Liver (tissue), 9 donors: Measurements from ENCODE around the gene PIPOX. TPM values are rescaled to one million over a fixed set of nuclear protein-coding genes. Genes with fewer than 3 reads are reported as not detected.

Experiments used
- DNase-seq: peaks from one replicate; pipeline ENCODE4 v3.0.0-alpha.2; 2017; ENCODE audit warnings: low spot score
- H3K27ac ChIP-seq, 2 donors: one replicate each; pipeline ENCODE4 v1.7.0; 2013; ENCODE audit warnings: inconsistent platforms in 2 of 2, low read length in 2 of 2, control low read depth in 1 of 2, low read depth in 1 of 2, mild to moderate bottlenecking in 1 of 2
- H3K27me3 ChIP-seq, 4 donors: one replicate each; pipeline versions ENCODE4 v1.6.1 to v1.7.0; 2013; ENCODE audit warnings: low read length in 3 of 4, inconsistent platforms in 1 of 4, mild to moderate bottlenecking in 1 of 4, moderate library complexity in 1 of 4; ENCODE audit not compliant: control insufficient read depth in 4 of 4, insufficient read depth in 4 of 4
- H3K36me3 ChIP-seq, 4 donors: one replicate each; pipeline versions ENCODE4 v1.6.1 to v1.7.0; 2013; ENCODE audit warnings: low read length in 3 of 4, mild to moderate bottlenecking in 3 of 4, low read depth in 1 of 4, moderate library complexity in 1 of 4; ENCODE audit not compliant: control insufficient read depth in 4 of 4, insufficient read depth in 3 of 4
- H3K4me1 ChIP-seq, 4 donors: one replicate each; pipeline versions ENCODE4 v1.6.1 to v1.7.0; 2013; ENCODE audit warnings: low read length in 3 of 4, mild to moderate bottlenecking in 3 of 4, moderate library complexity in 1 of 4; ENCODE audit not compliant: control insufficient read depth in 4 of 4, insufficient read depth in 4 of 4
- H3K4me3 ChIP-seq, 3 donors: one replicate each; pipeline versions ENCODE4 v1.6.1 to v1.7.0; 2013; ENCODE audit warnings: low read length in 3 of 3, control low read depth in 1 of 3, low read depth in 1 of 3, mild to moderate bottlenecking in 1 of 3
- H3K9ac ChIP-seq, 2 donors: one replicate each; pipeline ENCODE4 v1.7.0; 2013; ENCODE audit warnings: low read length in 2 of 2, mild to moderate bottlenecking in 2 of 2, moderate library complexity in 2 of 2, control low read depth in 1 of 2, low read depth in 1 of 2
- H3K9me3 ChIP-seq, 4 donors: one replicate each; pipeline versions ENCODE4 v1.6.1 to v1.7.0; 2013; ENCODE audit warnings: low read length in 3 of 4; ENCODE audit not compliant: control insufficient read depth in 4 of 4
- EGR1 ChIP-seq, 2 donors: IDR thresholded peaks; 2 replicates each; pipeline ENCODE4 v1.6.1; 2016 to 2018; ENCODE audit warnings: antibody characterized with exemption in 2 of 2, low read depth in 2 of 2
- FOXA1 ChIP-seq: IDR thresholded peaks from 2 replicates; pipeline ENCODE4 v1.6.1; 2016; ENCODE audit warnings: antibody characterized with exemption
- FOXA2 ChIP-seq: IDR thresholded peaks from 2 replicates; pipeline ENCODE4 v1.6.1; 2016; ENCODE audit warnings: antibody characterized with exemption
- GABPA ChIP-seq, 2 donors: IDR thresholded peaks in 1 of 2; conservative IDR thresholded peaks in 1 of 2; 2 replicates each; pipeline ENCODE4 v1.6.1; 2016; ENCODE audit warnings: antibody characterized with exemption in 2 of 2, mild to moderate bottlenecking in 1 of 2, moderate library complexity in 1 of 2
- HNF4A ChIP-seq, 2 donors: conservative IDR thresholded peaks; 2 replicates each; pipeline ENCODE4 v1.6.1; 2016; ENCODE audit warnings: antibody characterized with exemption in 2 of 2, mild to moderate bottlenecking in 2 of 2
- HNF4G ChIP-seq: IDR thresholded peaks from 2 replicates; pipeline ENCODE4 v1.6.1; 2016; ENCODE audit warnings: antibody characterized with exemption
- JUND ChIP-seq, 2 donors: IDR thresholded peaks; 2 replicates each; pipeline ENCODE4 v1.6.1; 2016; ENCODE audit warnings: antibody characterized with exemption in 2 of 2
- NR2F2 ChIP-seq: IDR thresholded peaks from 2 replicates; pipeline ENCODE4 v1.6.1; 2016; ENCODE audit warnings: antibody characterized with exemption
- RAD21 ChIP-seq, 2 donors: IDR thresholded peaks; 2 replicates each; pipeline ENCODE4 v1.6.1; 2016; ENCODE audit warnings: antibody characterized with exemption in 2 of 2, mild to moderate bottlenecking in 2 of 2
- RXRA ChIP-seq, 2 donors: IDR thresholded peaks; 2 replicates each; pipeline ENCODE4 v1.6.1; 2017 to 2018; ENCODE audit warnings: antibody characterized with exemption in 2 of 2, mild to moderate bottlenecking in 1 of 2
- SP1 ChIP-seq: IDR thresholded peaks from 2 replicates; pipeline ENCODE4 v1.6.1; 2018; ENCODE audit warnings: antibody characterized with exemption, mild to moderate bottlenecking
- TAF1 ChIP-seq: conservative IDR thresholded peaks from 2 replicates; pipeline ENCODE4 v1.6.1; 2016; ENCODE audit warnings: antibody characterized with exemption, mild to moderate bottlenecking
- YY1 ChIP-seq: IDR thresholded peaks from 2 replicates; pipeline ENCODE4 v1.6.1; 2016; ENCODE audit warnings: antibody characterized with exemption, mild to moderate bottlenecking
- WGBS: extraction: QIAGEN DNeasy Blood & Tissue Kit; methylation state at CpG from one replicate; pipeline ENCODE4 v1.1.7; 2013; 5-methylcytosine and 5-hydroxymethylcytosine counted together
- polyA plus RNA-seq, 2 donors: library from polyadenylated mRNA; stranded (reverse) in 1 of 2; unstranded in 1 of 2; fragments of 200-250 nt in 1 of 2; fragments of >200 nt in 1 of 2; fragmentation: Nextera tagmentation in 1 of 2; extraction: Ambion mirVana in 1 of 2; gene quantifications; one replicate each; pipeline versions ENCODE4 v1.2.1 to v1.2.3, GENCODE V29; 2013 to 2015
- total RNA-seq, 2 donors: library from RNA; depleted of rRNA; stranded (reverse); fragments of >200 nt; gene quantifications; one replicate each; pipeline ENCODE4 v1.2.3, GENCODE V29; 2014
- TF ChIP-seq, protein P1 (sequence below): fragments of 150-350 bp; IDR thresholded peaks from 2 replicates; pipeline ENCODE4 v1.5.1; 2017; ENCODE audit warnings: improper control_type of control experiment, low read depth, low read length; ENCODE audit not compliant: missing input control
- TF ChIP-seq, protein P2 (sequence below): IDR thresholded peaks from 2 replicates; pipeline ENCODE4 v1.6.1; 2016; ENCODE audit warnings: antibody characterized with exemption
- TF ChIP-seq, protein P3 (sequence below): IDR thresholded peaks from 2 replicates; pipeline ENCODE4 v1.6.1; 2016; ENCODE audit warnings: antibody characterized with exemption
- TF ChIP-seq, protein P4 (sequence below): IDR thresholded peaks from 2 replicates; pipeline ENCODE4 v1.6.1; 2016; ENCODE audit warnings: antibody characterized with exemption, mild to moderate bottlenecking
- TF ChIP-seq, protein P5 (sequence below): IDR thresholded peaks from 2 replicates; pipeline ENCODE4 v1.6.1; 2016; ENCODE audit warnings: antibody characterized with exemption
- donor health status: healthy.
- donor health status: healthy.
- donor health status: healthy.
- donor health status: healthy.
- donor health status: healthy.

Gene PIPOX
- total and polyA plus RNA-seq, 4 donors: 19.3 to 227 (median 158) TPM

DNA sequence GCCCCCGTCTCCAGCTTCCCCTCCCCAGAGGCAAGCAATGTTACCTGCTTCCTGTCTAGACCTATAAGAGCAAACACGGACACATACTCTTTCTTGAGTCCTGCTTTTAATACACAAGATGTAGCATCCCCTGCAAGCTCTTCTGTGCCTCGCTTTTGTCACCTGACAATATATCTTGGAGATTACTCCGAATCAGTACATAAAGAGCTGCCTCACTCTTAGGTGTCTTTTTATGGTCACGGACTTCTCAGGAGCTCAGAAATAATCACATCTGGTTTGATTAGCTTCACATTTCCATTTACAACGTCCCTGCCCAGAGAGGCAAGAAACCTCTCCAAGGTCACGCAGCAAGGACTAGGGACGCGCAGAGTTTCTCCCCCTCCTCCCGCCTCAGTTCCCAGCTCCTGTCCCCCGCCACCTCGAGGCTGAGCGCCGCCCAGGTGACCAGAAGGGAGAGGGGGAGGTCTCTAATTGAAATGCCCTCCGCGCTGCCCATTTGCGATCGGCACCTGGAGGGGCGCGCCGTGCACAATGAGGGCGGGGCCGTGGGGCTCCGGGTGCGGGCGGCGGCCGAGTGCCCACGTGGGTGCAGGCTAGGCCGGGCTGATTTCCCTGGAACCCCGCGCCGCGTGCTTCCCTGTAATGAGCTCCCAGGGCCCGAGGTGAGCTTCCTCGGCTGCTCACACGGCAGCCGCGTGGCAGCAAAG, 23.3 kb upstream of the PIPOX start:
- no peaks in the 10 kb centered on the region for H3K36me3 ChIP-seq
- H3K4me3 ChIP-seq: peak overlapping the region in 1 of 3 donors; percentile 9
- no peak overlapping the region for H3K27ac ChIP-seq
- TF ChIP-seq NR2F2: no peak
- no peak for TF ChIP-seq FOXA1
- no peak for TF ChIP-seq YY1
- TF ChIP-seq, protein P1, sequence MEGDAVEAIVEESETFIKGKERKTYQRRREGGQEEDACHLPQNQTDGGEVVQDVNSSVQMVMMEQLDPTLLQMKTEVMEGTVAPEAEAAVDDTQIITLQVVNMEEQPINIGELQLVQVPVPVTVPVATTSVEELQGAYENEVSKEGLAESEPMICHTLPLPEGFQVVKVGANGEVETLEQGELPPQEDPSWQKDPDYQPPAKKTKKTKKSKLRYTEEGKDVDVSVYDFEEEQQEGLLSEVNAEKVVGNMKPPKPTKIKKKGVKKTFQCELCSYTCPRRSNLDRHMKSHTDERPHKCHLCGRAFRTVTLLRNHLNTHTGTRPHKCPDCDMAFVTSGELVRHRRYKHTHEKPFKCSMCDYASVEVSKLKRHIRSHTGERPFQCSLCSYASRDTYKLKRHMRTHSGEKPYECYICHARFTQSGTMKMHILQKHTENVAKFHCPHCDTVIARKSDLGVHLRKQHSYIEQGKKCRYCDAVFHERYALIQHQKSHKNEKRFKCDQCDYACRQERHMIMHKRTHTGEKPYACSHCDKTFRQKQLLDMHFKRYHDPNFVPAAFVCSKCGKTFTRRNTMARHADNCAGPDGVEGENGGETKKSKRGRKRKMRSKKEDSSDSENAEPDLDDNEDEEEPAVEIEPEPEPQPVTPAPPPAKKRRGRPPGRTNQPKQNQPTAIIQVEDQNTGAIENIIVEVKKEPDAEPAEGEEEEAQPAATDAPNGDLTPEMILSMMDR: no peak
- TF ChIP-seq, protein P2, sequence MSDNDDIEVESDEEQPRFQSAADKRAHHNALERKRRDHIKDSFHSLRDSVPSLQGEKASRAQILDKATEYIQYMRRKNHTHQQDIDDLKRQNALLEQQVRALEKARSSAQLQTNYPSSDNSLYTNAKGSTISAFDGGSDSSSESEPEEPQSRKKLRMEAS: no peak
- H3K27me3 ChIP-seq: no peaks in the 10 kb centered on the region
- H3K4me1 ChIP-seq: peaks cover 0 to 8% (median 2%) of the 10 kb centered on the region in 4 donors
- no peak overlapping the region for H3K9ac ChIP-seq
- DNase-seq: no peak
- H3K9me3 ChIP-seq: no peaks in the 10 kb centered on the region
- 18% methylated on average over 39 of the region's 39 CpGs for WGBS

DNA sequence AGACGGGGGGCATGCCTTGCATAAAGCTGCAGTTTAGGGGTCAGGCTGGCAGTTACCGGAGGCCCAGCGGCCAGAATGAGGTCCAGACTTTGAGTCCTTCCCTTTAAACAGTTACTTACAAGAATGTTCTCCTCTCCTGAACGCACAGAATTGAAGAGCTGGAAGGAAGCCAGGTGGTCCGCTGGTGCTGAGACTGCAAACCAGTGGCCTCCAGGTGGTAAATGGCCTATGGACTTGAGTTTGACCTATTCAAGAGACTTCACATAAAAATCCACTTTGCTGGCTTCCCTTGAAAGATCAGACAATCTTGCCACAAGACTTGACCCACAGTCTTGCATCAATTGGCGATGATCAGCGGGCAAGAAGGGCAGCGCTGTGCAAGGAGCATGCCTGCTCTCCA, 22.4 kb upstream of the PIPOX start:
- Histone ChIP-seq H3K27me3 (no peaks in the 10 kb centered on the region), H3K9me3 (no peaks in the 10 kb centered on the region), H3K36me3 (no peaks in the 10 kb centered on the region), H3K4me3 (no peak overlapping the region), H3K9ac (no peak overlapping the region), H3K4me1 (peaks cover 0 to 8% (median 2%) of the 10 kb centered on the region in 4 donors), H3K27ac (no peak overlapping the region)
- DNase-seq: no peak
- WGBS: 88% methylated on average over 8 of the region's 8 CpGs
- TF ChIP-seq, protein P3, sequence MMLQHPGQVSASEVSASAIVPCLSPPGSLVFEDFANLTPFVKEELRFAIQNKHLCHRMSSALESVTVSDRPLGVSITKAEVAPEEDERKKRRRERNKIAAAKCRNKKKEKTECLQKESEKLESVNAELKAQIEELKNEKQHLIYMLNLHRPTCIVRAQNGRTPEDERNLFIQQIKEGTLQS: no peak
- TF ChIP-seq, protein P4, sequence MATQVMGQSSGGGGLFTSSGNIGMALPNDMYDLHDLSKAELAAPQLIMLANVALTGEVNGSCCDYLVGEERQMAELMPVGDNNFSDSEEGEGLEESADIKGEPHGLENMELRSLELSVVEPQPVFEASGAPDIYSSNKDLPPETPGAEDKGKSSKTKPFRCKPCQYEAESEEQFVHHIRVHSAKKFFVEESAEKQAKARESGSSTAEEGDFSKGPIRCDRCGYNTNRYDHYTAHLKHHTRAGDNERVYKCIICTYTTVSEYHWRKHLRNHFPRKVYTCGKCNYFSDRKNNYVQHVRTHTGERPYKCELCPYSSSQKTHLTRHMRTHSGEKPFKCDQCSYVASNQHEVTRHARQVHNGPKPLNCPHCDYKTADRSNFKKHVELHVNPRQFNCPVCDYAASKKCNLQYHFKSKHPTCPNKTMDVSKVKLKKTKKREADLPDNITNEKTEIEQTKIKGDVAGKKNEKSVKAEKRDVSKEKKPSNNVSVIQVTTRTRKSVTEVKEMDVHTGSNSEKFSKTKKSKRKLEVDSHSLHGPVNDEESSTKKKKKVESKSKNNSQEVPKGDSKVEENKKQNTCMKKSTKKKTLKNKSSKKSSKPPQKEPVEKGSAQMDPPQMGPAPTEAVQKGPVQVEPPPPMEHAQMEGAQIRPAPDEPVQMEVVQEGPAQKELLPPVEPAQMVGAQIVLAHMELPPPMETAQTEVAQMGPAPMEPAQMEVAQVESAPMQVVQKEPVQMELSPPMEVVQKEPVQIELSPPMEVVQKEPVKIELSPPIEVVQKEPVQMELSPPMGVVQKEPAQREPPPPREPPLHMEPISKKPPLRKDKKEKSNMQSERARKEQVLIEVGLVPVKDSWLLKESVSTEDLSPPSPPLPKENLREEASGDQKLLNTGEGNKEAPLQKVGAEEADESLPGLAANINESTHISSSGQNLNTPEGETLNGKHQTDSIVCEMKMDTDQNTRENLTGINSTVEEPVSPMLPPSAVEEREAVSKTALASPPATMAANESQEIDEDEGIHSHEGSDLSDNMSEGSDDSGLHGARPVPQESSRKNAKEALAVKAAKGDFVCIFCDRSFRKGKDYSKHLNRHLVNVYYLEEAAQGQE: no peak
- TF ChIP-seq NR2F2 (no peak), FOXA2 (no peak), TAF1 (no peak), HNF4G (no peak), SP1 (no peak), HNF4A (conservative IDR thresholded peaks at IDR 0.05) (no peak), GABPA (IDR thresholded peaks at IDR 0.05 in 1 of 2, conservative IDR thresholded peaks at IDR 0.05 in 1 of 2) (no peak), RXRA (IDR thresholded peaks at IDR 0.05) (no peak), YY1 (no peak), EGR1 (IDR thresholded peaks at IDR 0.05; ENCODE audit: low read depth in 2 of 2) (no peak), FOXA1 (no peak), RAD21 (IDR thresholded peaks at IDR 0.05) (no peak), JUND (IDR thresholded peaks at IDR 0.05) (no peak)
- TF ChIP-seq, protein P5, sequence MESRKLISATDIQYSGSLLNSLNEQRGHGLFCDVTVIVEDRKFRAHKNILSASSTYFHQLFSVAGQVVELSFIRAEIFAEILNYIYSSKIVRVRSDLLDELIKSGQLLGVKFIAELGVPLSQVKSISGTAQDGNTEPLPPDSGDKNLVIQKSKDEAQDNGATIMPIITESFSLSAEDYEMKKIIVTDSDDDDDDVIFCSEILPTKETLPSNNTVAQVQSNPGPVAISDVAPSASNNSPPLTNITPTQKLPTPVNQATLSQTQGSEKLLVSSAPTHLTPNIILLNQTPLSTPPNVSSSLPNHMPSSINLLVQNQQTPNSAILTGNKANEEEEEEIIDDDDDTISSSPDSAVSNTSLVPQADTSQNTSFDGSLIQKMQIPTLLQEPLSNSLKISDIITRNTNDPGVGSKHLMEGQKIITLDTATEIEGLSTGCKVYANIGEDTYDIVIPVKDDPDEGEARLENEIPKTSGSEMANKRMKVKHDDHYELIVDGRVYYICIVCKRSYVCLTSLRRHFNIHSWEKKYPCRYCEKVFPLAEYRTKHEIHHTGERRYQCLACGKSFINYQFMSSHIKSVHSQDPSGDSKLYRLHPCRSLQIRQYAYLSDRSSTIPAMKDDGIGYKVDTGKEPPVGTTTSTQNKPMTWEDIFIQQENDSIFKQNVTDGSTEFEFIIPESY: no peak
- TF ChIP-seq, protein P2: no peak
- TF ChIP-seq, protein P1: no peak
